ENCODE results near the gene ANKS1B.
"Not testable (repeated sequence)": the region's sequence is repeated elsewhere in the genome, so short reads cannot be mapped to it uniquely, and the experiment has no call there.

The ANKS1B gene

GRCh38 chr12:99039367-99040120 is 945.2 kb downstream of the ANKS1B start:
- DNase-seq = no peak

GRCh38 chr12:99036566-99036965 is 948.2 kb downstream of the ANKS1B start:
- DNase-seq = no peak

GRCh38 chr12:99035803-99036202 is 948.9 kb downstream of the ANKS1B start:
- no peak for DNase-seq

GRCh38 chr12:99034201-99034600 is 950.5 kb downstream of the ANKS1B start:
- DNase-seq = not testable (repeated sequence)

GRCh38 chr12:99029511-99030271 is 955.0 kb downstream of the ANKS1B start:
- no peak for DNase-seq

GRCh38 chr12:99027461-99027860 is 957.3 kb downstream of the ANKS1B start:
- no peak for DNase-seq

GRCh38 chr12:99027055-99027393 is 957.7 kb downstream of the ANKS1B start:
- no peak for DNase-seq

GRCh38 chr12:99026332-99027054 is 958.2 kb downstream of the ANKS1B start:
- no peak for DNase-seq

- DNase-seq = no peak
These were observed 959.9 kb downstream of the ANKS1B start for GRCh38 chr12:99024870-99025269.

GRCh38 chr12:99024191-99024590 is 960.5 kb downstream of the ANKS1B start:
- DNase-seq = no peak

- DNase-seq = no peak
These were observed 963.9 kb downstream of the ANKS1B start for GRCh38 chr12:99020871-99021270.

- no peak for DNase-seq
These were observed 964.9 kb downstream of the ANKS1B start for GRCh38 chr12:99019798-99020197.

GRCh38 chr12:99017971-99018370 is 966.8 kb downstream of the ANKS1B start:
- no peak for DNase-seq

GRCh38 chr12:99009654-99010296 is 975.0 kb downstream of the ANKS1B start:
- no peak for DNase-seq

- DNase-seq = no peak
These were observed 979.1 kb downstream of the ANKS1B start for GRCh38 chr12:99005601-99006000.

- DNase-seq = no peak
These were observed 979.8 kb downstream of the ANKS1B start for GRCh38 chr12:99004799-99005466.

GRCh38 chr12:99002731-99003130 is 982.0 kb downstream of the ANKS1B start:
- DNase-seq = no peak

GRCh38 chr12:99002156-99002555 is 982.6 kb downstream of the ANKS1B start:
- DNase-seq = no peak

GRCh38 chr12:98999559-98999958 is 985.2 kb downstream of the ANKS1B start:
- no peak for DNase-seq

GRCh38 chr12:98998697-98999299 is 985.9 kb downstream of the ANKS1B start:
- no peak for DNase-seq

- no peak for DNase-seq
These were observed 986.8 kb downstream of the ANKS1B start for GRCh38 chr12:98997899-98998298.

- DNase-seq = no peak
These were observed 994.1 kb downstream of the ANKS1B start for GRCh38 chr12:98990648-98991047.
